Mesenchymal stem cell (in vitro differentiated cells and primary cell): ENCODE measurements around the gene SPATA13.
A peak's percentile ranks its signal among the peaks of the same experiment; 100 is the strongest.

Experiments
- DNase-seq: peaks from one replicate; pipeline ENCODE4 v3.0.0-alpha.2; 2013
- H2AFZ ChIP-seq: one replicate; pipeline ENCODE4 v1.6.1; 2013; ENCODE audit warnings: low read depth, mild to moderate bottlenecking, control low read depth, inconsistent platforms, low read length, moderate library complexity
- H2AK5ac ChIP-seq: 2 replicates; pipeline ENCODE4 v1.6.1; 2013; ENCODE audit warnings: low read length, moderate library complexity, mild to moderate bottlenecking, inconsistent platforms; ENCODE audit not compliant: severe bottlenecking
- H2BK120ac ChIP-seq: one replicate; pipeline ENCODE4 v1.6.1; 2013; ENCODE audit warnings: low read depth, mild to moderate bottlenecking, inconsistent platforms, low read length, moderate library complexity
- H2BK12ac ChIP-seq, 2 experiments: one replicate each; pipeline ENCODE4 v1.6.1; 2013; ENCODE audit warnings: inconsistent platforms in 2 of 2, low read length in 2 of 2, mild to moderate bottlenecking in 2 of 2, moderate library complexity in 2 of 2, control low read depth in 1 of 2
- H2BK15ac ChIP-seq: one replicate; pipeline ENCODE4 v1.6.1; 2013; ENCODE audit warnings: mild to moderate bottlenecking, low read depth, inconsistent platforms; ENCODE audit not compliant: poor library complexity, severe bottlenecking
- H2BK5ac ChIP-seq: 2 replicates; pipeline ENCODE4 v1.6.1; 2013; ENCODE audit warnings: low read depth, mild to moderate bottlenecking, low read length, control low read depth, inconsistent platforms; ENCODE audit not compliant: poor library complexity, severe bottlenecking
- H3K14ac ChIP-seq, 2 experiments: one replicate each; pipeline ENCODE4 v1.6.1; 2013; ENCODE audit warnings: inconsistent platforms in 2 of 2, low read length in 2 of 2, control low read depth in 1 of 2, mild to moderate bottlenecking in 1 of 2, moderate library complexity in 1 of 2
- H3K18ac ChIP-seq, 2 experiments: one replicate each; pipeline ENCODE4 v1.6.1; 2013; ENCODE audit warnings: inconsistent platforms in 2 of 2, low read length in 2 of 2, control low read depth in 1 of 2, low read depth in 1 of 2, mild to moderate bottlenecking in 1 of 2
- H3K23ac ChIP-seq, 2 experiments: one replicate each; pipeline ENCODE4 v1.6.1; 2013; ENCODE audit warnings: inconsistent platforms in 2 of 2, low read length in 2 of 2, mild to moderate bottlenecking in 2 of 2, moderate library complexity in 2 of 2, control low read depth in 1 of 2
- H3K27ac ChIP-seq: 2 replicates; pipeline ENCODE4 v1.5.1; 2013; ENCODE audit warnings: mild to moderate bottlenecking, moderate library complexity, low read length, control low read depth, inconsistent platforms; ENCODE audit not compliant: poor library complexity, severe bottlenecking
- H3K27me3 ChIP-seq, 2 experiments: 2 replicates each; pipeline versions ENCODE4 v1.6.1 to v1.7.0; 2013; ENCODE audit warnings: low read length in 2 of 2, mild to moderate bottlenecking in 2 of 2, moderate library complexity in 2 of 2, control low read depth in 1 of 2, inconsistent platforms in 1 of 2; ENCODE audit not compliant: control insufficient read depth in 1 of 2, insufficient read depth in 1 of 2
- H3K36me3 ChIP-seq, 2 experiments: 2 replicates each; pipeline versions ENCODE4 v1.6.1 to v1.7.0; 2013; ENCODE audit warnings: low read length in 2 of 2, control low read depth in 1 of 2, inconsistent platforms in 1 of 2, low read depth in 1 of 2, mild to moderate bottlenecking in 1 of 2; ENCODE audit not compliant: insufficient read depth in 2 of 2, control insufficient read depth in 1 of 2
- H3K4ac ChIP-seq, 2 experiments: one replicate each; pipeline ENCODE4 v1.6.1; 2013; ENCODE audit warnings: inconsistent platforms in 2 of 2, low read length in 2 of 2, mild to moderate bottlenecking in 2 of 2, moderate library complexity in 2 of 2, control low read depth in 1 of 2, low read depth in 1 of 2
- H3K4me1 ChIP-seq: 2 replicates; pipeline ENCODE4 v1.6.1; 2013; ENCODE audit warnings: low read depth, low read length, control low read depth; ENCODE audit not compliant: control insufficient read depth, insufficient read depth
- H3K4me2 ChIP-seq: 2 replicates; pipeline ENCODE4 v1.6.1; 2013; ENCODE audit warnings: low read length, mild to moderate bottlenecking, inconsistent platforms; ENCODE audit not compliant: poor library complexity, severe bottlenecking
- H3K4me3 ChIP-seq, 2 experiments: 2 replicates each; pipeline versions ENCODE4 v1.5.1 to v1.7.0; 2013; ENCODE audit warnings: low read length in 2 of 2, mild to moderate bottlenecking in 2 of 2, control low read depth in 1 of 2, low read depth in 1 of 2; ENCODE audit not compliant: insufficient read depth in 1 of 2
- H3K79me1 ChIP-seq: replicated peaks from 2 replicates; pipeline ENCODE4 v1.6.1; 2013; ENCODE audit warnings: mild to moderate bottlenecking, control low read depth, low read length, inconsistent platforms; ENCODE audit not compliant: poor library complexity, severe bottlenecking
- H3K9ac ChIP-seq: 2 replicates; pipeline ENCODE4 v1.7.0; 2013; ENCODE audit warnings: mild to moderate bottlenecking, low read length, moderate library complexity
- H3K9me3 ChIP-seq: 2 replicates; pipeline ENCODE4 v1.7.0; 2013; ENCODE audit warnings: mild to moderate bottlenecking, low read length; ENCODE audit not compliant: control insufficient read depth
- H4K8ac ChIP-seq: one replicate; pipeline ENCODE4 v1.6.1; 2013; ENCODE audit warnings: inconsistent platforms, mild to moderate bottlenecking, low read length, moderate library complexity
- H4K91ac ChIP-seq: one replicate; pipeline ENCODE4 v1.6.1; 2013; ENCODE audit warnings: mild to moderate bottlenecking, low read length, inconsistent platforms
- WGBS: methylation state at CpG from one replicate; pipeline ENCODE4 v1.1.7; 2013; ENCODE audit warnings: mixed read lengths; 5-methylcytosine and 5-hydroxymethylcytosine counted together

SPATA13 gene

DNA sequence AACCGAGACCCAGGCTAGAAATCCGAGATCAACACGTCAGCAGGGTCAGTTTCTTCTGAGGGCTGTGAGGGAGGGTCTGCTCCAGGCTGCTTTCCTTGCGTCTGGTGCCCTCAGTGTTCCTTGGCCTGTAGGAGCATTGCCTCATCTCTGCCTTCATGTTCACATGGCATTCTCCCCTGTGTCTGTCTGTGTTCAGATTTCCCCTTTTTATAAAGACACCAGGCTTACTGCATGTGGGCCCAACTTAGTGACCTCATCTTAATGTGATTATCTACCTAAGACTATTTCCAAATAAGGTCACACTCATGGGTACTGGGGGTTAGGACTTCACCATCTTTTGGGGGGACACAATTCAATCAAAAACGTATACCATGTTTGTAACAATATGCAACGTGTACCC, 91.6 kb downstream of the SPATA13 start:
- H3K4me2 ChIP-seq, result no peak overlapping the region
- H3K4ac ChIP-seq, result no peak overlapping the region
- no peak overlapping the region for H2AFZ ChIP-seq
- no peak overlapping the region for H2BK15ac ChIP-seq
- H3K27me3 ChIP-seq, result no peaks in the 10 kb centered on the region
- no peak overlapping the region for H4K91ac ChIP-seq
- no peak overlapping the region for H3K27ac ChIP-seq
- H2BK120ac ChIP-seq, result no peak overlapping the region
- no peak overlapping the region for H4K8ac ChIP-seq
- peaks cover 11% of the 10 kb centered on the region for H3K79me1 ChIP-seq
- H3K36me3 ChIP-seq, result peaks cover 8 to 10% of the 10 kb centered on the region in 2 experiments
- H2BK12ac ChIP-seq, result no peak overlapping the region
- DNase-seq, result no peak
- H3K14ac ChIP-seq, result no peak overlapping the region
- H3K9ac ChIP-seq, result no peak overlapping the region
- H3K4me1 ChIP-seq, result no peaks in the 10 kb centered on the region
- no peak overlapping the region for H3K4me3 ChIP-seq
- H3K18ac ChIP-seq, result no peak overlapping the region
- H3K23ac ChIP-seq, result no peak overlapping the region
- H3K9me3 ChIP-seq, result no peaks in the 10 kb centered on the region
- WGBS, result 99% methylated on average over 6 of the region's 6 CpGs
- H2AK5ac ChIP-seq, result no peak overlapping the region
- H2BK5ac ChIP-seq, result no peak overlapping the region

DNA sequence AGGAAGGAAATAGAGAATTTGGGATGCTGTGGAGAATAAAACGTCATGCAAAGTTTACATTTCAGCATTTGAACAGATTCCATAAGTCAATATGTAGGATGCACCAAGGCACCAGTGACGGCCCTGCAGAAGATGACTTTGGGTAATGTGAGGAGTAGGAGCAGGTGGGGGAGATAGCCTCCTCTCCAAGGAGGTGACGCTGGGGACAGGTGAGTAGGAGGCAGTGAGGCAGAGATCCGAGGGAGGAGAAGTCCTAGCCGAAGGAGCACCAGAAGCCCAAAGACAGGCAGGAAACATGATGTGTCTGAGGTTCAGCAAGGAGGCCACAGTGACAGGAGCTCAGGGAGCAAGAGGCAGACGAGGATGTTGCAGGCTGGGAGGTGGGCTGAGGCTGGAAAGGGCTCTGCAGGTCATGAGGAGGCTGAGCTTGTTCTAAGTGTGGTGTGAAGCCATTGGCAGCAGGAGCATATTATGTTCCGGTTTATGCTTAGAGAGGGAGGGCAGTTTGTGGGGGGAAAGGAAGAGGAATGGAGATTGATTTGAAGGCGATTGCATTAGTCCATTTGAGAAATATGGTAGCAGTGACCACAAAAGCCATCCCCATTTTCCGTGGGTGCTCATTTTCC, 93.1 kb downstream of the SPATA13 start:
- Histone ChIP-seq H3K4me3 (no peak overlapping the region), H2BK15ac (no peak overlapping the region), H3K9ac (no peak overlapping the region), H3K4ac (no peak overlapping the region), H3K23ac (no peak overlapping the region), H3K9me3 (no peaks in the 10 kb centered on the region), H4K8ac (no peak overlapping the region), H2BK120ac (no peak overlapping the region), H2BK12ac (no peak overlapping the region), H3K4me1 (no peaks in the 10 kb centered on the region), H3K36me3 (peaks cover 8 to 10% of the 10 kb centered on the region in 2 experiments), H4K91ac (no peak overlapping the region), H2AK5ac (no peak overlapping the region), H3K14ac (no peak overlapping the region), H3K18ac (no peak overlapping the region), H3K4me2 (no peak overlapping the region), H3K27me3 (no peaks in the 10 kb centered on the region), H2BK5ac (no peak overlapping the region), H2AFZ (no peak overlapping the region), H3K79me1 (peaks cover 4% of the 10 kb centered on the region), H3K27ac (no peak overlapping the region)
- 94% methylated on average over 9 of the region's 9 CpGs for WGBS
- DNase-seq, result no peak

DNA sequence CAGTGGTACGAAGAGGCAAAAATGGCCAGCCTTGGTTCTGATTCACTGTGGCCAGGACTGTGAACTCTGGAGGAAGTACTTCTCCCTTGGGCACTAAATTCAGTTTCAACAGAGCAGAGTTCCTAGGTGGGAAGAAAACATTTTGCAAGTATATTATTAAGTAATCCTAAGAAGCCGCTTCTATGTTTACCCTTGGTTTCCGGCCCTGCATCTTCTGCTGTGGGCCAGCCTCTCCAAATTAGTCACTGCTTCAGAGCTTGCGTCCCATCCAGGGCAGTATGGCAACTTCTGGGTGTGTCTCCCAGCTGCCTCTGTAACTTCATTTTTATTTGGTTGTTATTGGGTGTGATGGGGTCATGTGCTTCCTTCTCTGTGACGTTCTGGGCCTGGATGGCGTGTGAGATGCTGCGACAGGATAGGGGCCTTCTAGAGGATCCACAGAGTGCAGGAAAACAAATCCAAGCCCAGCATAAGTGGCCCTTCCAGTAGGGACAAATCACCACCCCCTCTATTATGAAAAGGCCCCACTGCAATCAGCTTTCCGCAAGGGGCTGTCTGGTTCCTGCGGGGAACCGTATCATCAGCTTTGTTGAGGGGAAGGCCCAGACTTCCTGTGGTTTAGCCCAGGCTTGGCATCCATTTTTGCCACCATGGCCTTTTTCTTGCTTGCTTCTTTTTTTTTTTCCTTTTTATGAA, 93.8 kb downstream of the SPATA13 start:
- H2BK15ac ChIP-seq, result no peak overlapping the region
- no peak overlapping the region for H2BK120ac ChIP-seq
- H3K9ac ChIP-seq, result no peak overlapping the region
- no peak overlapping the region for H4K8ac ChIP-seq
- H3K18ac ChIP-seq, result no peak overlapping the region
- DNase-seq, result peak; percentile 70
- no peak overlapping the region for H3K14ac ChIP-seq
- H3K23ac ChIP-seq, result no peak overlapping the region
- H2AFZ ChIP-seq, result no peak overlapping the region
- no peak overlapping the region for H3K4me2 ChIP-seq
- H3K36me3 ChIP-seq, result peaks cover 8 to 10% of the 10 kb centered on the region in 2 experiments
- no peak overlapping the region for H2BK5ac ChIP-seq
- H2AK5ac ChIP-seq, result no peak overlapping the region
- H3K9me3 ChIP-seq, result no peaks in the 10 kb centered on the region
- no peak overlapping the region for H3K4ac ChIP-seq
- no peak overlapping the region for H3K4me3 ChIP-seq
- no peak overlapping the region for H2BK12ac ChIP-seq
- no peak overlapping the region for H3K27ac ChIP-seq
- WGBS, result 76% methylated on average over 10 of the region's 10 CpGs
- H3K27me3 ChIP-seq, result no peaks in the 10 kb centered on the region
- H4K91ac ChIP-seq, result no peak overlapping the region
- peaks cover 4% of the 10 kb centered on the region for H3K79me1 ChIP-seq
- H3K4me1 ChIP-seq, result no peaks in the 10 kb centered on the region

DNA sequence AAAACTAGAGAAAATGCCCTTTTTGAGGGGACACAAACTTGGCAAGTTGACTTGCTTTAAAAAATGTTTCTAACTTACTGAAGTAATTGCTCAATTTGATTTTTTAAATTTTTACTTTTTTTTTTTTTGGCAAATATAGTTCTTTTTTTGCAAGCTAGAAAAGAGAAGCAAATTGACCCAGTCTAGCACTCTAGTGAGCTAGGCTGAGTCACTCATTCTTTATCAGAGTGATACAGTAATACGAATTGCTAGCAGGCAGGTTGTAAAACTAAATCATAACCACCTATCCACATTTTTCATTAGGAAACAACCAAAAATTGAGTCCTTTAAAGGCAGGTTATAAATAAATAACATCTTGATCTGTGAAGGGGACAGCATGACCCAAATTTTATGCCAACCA, 97.0 kb downstream of the SPATA13 start:
- DNase-seq, result no peak
- no peak overlapping the region for H3K4me3 ChIP-seq

More for the DNA sequence above, 97.0 kb downstream of the SPATA13 start:
- Histone ChIP-seq H3K23ac (no peak overlapping the region), H3K18ac (no peak overlapping the region), H3K27me3 (no peaks in the 10 kb centered on the region), H2AK5ac (no peak overlapping the region), H2BK15ac (no peak overlapping the region), H4K8ac (no peak overlapping the region), H3K4me1 (no peaks in the 10 kb centered on the region), H3K4ac (no peak overlapping the region), H2AFZ (no peak overlapping the region), H3K9me3 (no peaks in the 10 kb centered on the region), H2BK120ac (no peak overlapping the region), H3K4me2 (no peak overlapping the region), H3K36me3 (peaks cover 0 to 4% of the 10 kb centered on the region in 2 experiments), H3K9ac (no peak overlapping the region), H4K91ac (no peak overlapping the region), H3K79me1 (no peaks in the 10 kb centered on the region), H3K14ac (no peak overlapping the region), H2BK12ac (no peak overlapping the region), H2BK5ac (no peak overlapping the region), H3K27ac (no peak overlapping the region)
- WGBS, result 60% methylated on average over 1 of the region's 1 CpG
